Measurements from ENCODE around the gene TMOD1. TPM values are rescaled to one million over a fixed set of nuclear protein-coding genes. Genes with fewer than 3 reads are reported as not detected.

Gene TMOD1
- total RNA-seq, 3 donors from 2014 or later, result 10.4 to 15.4 (median 13.9) TPM

DNA sequence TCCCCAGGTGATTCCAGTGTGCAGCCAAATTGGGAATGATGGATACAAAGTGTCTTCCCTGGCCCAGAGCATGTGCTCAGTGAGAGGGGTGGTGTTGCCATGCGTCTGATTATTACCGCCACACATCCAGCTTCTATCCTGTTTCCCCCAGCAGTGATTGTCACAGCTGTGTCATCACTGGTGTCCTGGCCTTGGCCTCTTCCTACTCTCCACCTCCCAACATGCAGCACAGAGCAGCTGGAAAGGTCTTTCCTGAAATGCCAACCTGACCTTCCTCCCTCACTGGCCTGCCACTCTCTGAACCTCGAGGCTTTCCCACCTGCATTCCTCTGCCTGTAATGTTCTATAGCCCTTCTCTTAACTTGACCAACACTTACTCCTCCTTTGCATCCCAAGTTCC is 60.0 kb downstream of the TMOD1 start:
- H3K4me1 ChIP-seq, result no peaks in the 10 kb centered on the region
- intact Hi-C loops (cut with DNase I; ENCODE audit: low total_unique reads), result no loop called here
- no peak for DNase-seq (ENCODE audit: low spot score in 2 of 2)
- TF ChIP-seq, protein P1, sequence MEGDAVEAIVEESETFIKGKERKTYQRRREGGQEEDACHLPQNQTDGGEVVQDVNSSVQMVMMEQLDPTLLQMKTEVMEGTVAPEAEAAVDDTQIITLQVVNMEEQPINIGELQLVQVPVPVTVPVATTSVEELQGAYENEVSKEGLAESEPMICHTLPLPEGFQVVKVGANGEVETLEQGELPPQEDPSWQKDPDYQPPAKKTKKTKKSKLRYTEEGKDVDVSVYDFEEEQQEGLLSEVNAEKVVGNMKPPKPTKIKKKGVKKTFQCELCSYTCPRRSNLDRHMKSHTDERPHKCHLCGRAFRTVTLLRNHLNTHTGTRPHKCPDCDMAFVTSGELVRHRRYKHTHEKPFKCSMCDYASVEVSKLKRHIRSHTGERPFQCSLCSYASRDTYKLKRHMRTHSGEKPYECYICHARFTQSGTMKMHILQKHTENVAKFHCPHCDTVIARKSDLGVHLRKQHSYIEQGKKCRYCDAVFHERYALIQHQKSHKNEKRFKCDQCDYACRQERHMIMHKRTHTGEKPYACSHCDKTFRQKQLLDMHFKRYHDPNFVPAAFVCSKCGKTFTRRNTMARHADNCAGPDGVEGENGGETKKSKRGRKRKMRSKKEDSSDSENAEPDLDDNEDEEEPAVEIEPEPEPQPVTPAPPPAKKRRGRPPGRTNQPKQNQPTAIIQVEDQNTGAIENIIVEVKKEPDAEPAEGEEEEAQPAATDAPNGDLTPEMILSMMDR (IDR thresholded peaks at IDR 0.05), result no peak
- TF ChIP-seq POLR2AphosphoS5 (IDR thresholded peaks at IDR 0.05) (no peak), POLR2A (IDR thresholded peaks at IDR 0.05) (no peak)
- H3K9me3 ChIP-seq, result no peaks in the 10 kb centered on the region
- no peaks in the 10 kb centered on the region for H3K36me3 ChIP-seq
- no peak overlapping the region for H3K4me3 ChIP-seq
- H3K27me3 ChIP-seq, result no peaks in the 10 kb centered on the region
- peak overlapping the region in 1 of 2 donors; percentile 1 for H3K27ac ChIP-seq

GRCh38 chr9:97562542-97562941 is 61.1 kb downstream of the TMOD1 start:
- H3K36me3 ChIP-seq, result no peaks in the 10 kb centered on the region
- TF ChIP-seq POLR2A (IDR thresholded peaks at IDR 0.05) (no peak), POLR2AphosphoS5 (IDR thresholded peaks at IDR 0.05) (no peak)
- TF ChIP-seq, protein P1 (IDR thresholded peaks at IDR 0.05), result no peak
- no peak overlapping the region for H3K4me3 ChIP-seq
- intact Hi-C loops (cut with DNase I; ENCODE audit: low total_unique reads), result no loop called here
- H3K9me3 ChIP-seq, result no peaks in the 10 kb centered on the region
- DNase-seq (ENCODE audit: low spot score in 2 of 2), result no peak
- H3K27ac ChIP-seq, result no peak overlapping the region
- no peaks in the 10 kb centered on the region for H3K27me3 ChIP-seq
- H3K4me1 ChIP-seq, result no peaks in the 10 kb centered on the region

DNA sequence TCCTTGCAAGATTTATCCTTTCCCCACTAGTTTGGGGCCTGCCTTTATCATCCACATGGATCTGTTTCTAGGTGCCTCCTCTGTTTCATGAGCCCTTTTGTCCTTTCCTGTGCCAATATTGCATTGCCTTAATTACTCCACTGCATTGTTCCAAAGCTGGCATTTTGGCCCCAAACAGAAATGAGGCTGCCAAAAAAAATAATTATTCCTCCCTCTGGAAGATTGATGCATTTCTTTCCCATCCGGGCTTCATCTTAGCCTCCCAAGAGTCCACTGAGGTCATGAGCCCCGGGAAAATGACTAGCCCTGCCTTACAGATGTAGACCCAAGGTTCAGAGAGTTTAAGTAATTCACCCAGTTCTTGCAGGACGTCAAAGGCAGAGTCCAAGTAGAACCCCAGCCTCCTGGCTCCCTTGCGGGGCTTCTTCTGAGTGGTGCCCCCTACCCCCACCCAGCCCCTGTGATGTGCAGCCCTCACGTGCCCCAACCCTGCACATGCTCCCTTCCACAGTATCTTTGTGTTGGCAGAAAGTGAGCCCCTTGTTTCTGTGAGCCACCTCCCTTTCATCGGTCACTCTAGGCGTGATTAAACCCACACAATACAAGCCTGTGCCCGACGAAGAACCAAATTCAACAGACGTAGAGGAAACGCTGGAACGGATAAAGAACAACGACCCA is 62.1 kb downstream of the TMOD1 start:
- Histone ChIP-seq H3K27ac (peak overlapping the region in 1 of 2 donors; percentile 57), H3K4me3 (no peak overlapping the region), H3K4me1 (no peaks in the 10 kb centered on the region), H3K36me3 (no peaks in the 10 kb centered on the region), H3K9me3 (no peaks in the 10 kb centered on the region), H3K27me3 (no peaks in the 10 kb centered on the region)
- TF ChIP-seq, protein P1 (IDR thresholded peaks at IDR 0.05), result no peak
- TF ChIP-seq POLR2AphosphoS5 (IDR thresholded peaks at IDR 0.05), result no peak
- TF ChIP-seq POLR2A (IDR thresholded peaks at IDR 0.05), result no peak
- DNase-seq (ENCODE audit: low spot score in 2 of 2), result no peak
- intact Hi-C loops (cut with DNase I; ENCODE audit: low total_unique reads), result no loop called here

DNA sequence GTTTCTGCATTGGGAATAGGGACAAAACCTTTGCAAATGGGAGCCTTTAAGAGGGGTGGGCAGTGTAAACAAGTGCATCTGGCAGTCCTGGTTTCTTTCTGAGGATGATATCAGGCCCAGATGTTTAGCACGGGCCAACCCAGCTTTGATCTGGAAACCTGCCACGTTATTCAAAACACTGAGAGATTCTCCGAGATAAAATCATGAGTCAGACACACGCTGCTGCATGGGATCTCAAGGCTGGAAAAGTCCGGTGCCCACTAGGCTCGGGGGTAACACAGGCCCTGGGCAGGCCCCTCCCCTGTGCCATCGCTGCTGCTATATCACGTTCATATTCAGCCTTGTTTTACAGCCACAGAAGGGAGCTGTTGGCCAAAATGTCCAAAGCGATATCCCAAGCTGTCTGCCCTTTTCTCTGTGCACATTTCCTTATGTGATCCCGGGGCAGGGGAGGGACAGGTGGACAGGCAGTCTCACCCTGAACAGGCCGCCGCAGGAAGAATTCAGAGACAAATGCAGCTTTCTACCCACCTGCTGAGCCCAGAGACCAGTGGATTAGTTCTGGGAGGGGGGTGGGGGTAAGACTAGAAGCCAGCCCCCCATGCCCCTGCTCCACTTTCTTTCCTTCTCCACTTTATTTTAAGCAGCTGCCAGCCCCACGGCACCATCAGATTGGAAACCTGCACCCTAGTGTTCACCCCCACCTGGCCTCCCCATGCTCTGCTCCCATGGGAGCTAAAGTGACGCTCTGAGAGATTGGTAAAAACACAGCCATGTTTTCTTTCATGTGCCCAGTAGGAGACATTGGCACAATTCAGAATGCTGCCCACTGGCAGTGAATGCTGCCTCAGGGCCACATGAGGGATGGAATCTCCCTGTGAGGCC is 63.1 kb downstream of the TMOD1 start:
- no peaks in the 10 kb centered on the region for H3K9me3 ChIP-seq
- no peak overlapping the region for H3K4me3 ChIP-seq
- H3K4me1 ChIP-seq, result no peaks in the 10 kb centered on the region
- intact Hi-C loops (cut with DNase I; ENCODE audit: low total_unique reads), result no loop called here
- TF ChIP-seq, protein P1 (IDR thresholded peaks at IDR 0.05), result no peak
- no peak for TF ChIP-seq POLR2AphosphoS5 (IDR thresholded peaks at IDR 0.05)
- no peaks in the 10 kb centered on the region for H3K27me3 ChIP-seq
- peak overlapping the region; percentile 13 to 57 for H3K27ac ChIP-seq
- no peak for DNase-seq (ENCODE audit: low spot score in 2 of 2)
- H3K36me3 ChIP-seq, result no peaks in the 10 kb centered on the region

GRCh38 chr9:97565262-97565661 is 63.8 kb downstream of the TMOD1 start:
- no peaks in the 10 kb centered on the region for H3K27me3 ChIP-seq
- TF ChIP-seq, protein P1 (IDR thresholded peaks at IDR 0.05), result no peak
- TF ChIP-seq POLR2AphosphoS5 (IDR thresholded peaks at IDR 0.05) (no peak), POLR2A (IDR thresholded peaks at IDR 0.05) (no peak)
- H3K4me1 ChIP-seq, result no peaks in the 10 kb centered on the region
- H3K27ac ChIP-seq, result no peak overlapping the region
- H3K36me3 ChIP-seq, result no peaks in the 10 kb centered on the region
- intact Hi-C loops (cut with DNase I; ENCODE audit: low total_unique reads), result no loop called here
- H3K4me3 ChIP-seq, result no peak overlapping the region
- no peak for DNase-seq (ENCODE audit: low spot score in 2 of 2)
- no peaks in the 10 kb centered on the region for H3K9me3 ChIP-seq

All from breast epithelium (tissue), 4 donors.